ENCODE data around the gene NUDT21. TPM values are rescaled to one million over a fixed set of nuclear protein-coding genes. Genes with fewer than 3 reads are reported as not detected.
A peak's percentile ranks its signal among the peaks of the same experiment; 100 is the strongest.

Gene NUDT21
- total and polyA plus RNA-seq, 2 of the 4 experiments (the other 2 are of a cell fraction), result 52.4 to 166 TPM

GRCh38 chr16:56411123-56411522, 40.0 kb downstream of the NUDT21 start:
- Histone ChIP-seq H3K36me3 (ENCODE audit: control insufficient read depth, insufficient read depth, low read length) (peaks cover 20% of the 10 kb centered on the region), H4K8ac (ENCODE audit: low read depth in 2 of 2, low read length in 2 of 2) (no peak overlapping the region)

More at GRCh38 chr16:56411123-56411522, 40.0 kb downstream of the NUDT21 start:
- Histone ChIP-seq H3K9me3 (ENCODE audit: control insufficient read depth, insufficient read depth, low read length) (no peaks in the 10 kb centered on the region), H4K91ac (ENCODE audit: insufficient read depth, low read depth, low read length) (no peak overlapping the region), H3K56ac (ENCODE audit: extremely low read depth, insufficient read depth, low read length) (no peak overlapping the region), H3K9me1 (ENCODE audit: insufficient read depth, low read length) (peaks cover 6% of the 10 kb centered on the region; the same call in 1 of the 2 replicates), H2BK120ac (ENCODE audit: low read depth, low read length) (no peak overlapping the region), H3K23ac (ENCODE audit: low read depth, low read length) (no peak overlapping the region), H2BK5ac (ENCODE audit: low read depth, low read length, poor library complexity, severe bottlenecking) (no peak overlapping the region), H2AFZ (replicated peaks; ENCODE audit: low read length, poor library complexity) (no peak overlapping the region), H2AK5ac (ENCODE audit: low read depth, low read length) (no peak overlapping the region), H2BK20ac (ENCODE audit: low read depth, low read length) (no peak overlapping the region), H3K4ac (ENCODE audit: low read depth, low read length) (no peak overlapping the region), H3K4me2 (ENCODE audit: low read depth, low read length) (no peak overlapping the region), H3K27me3 (ENCODE audit: control insufficient read depth, insufficient read depth, low read length) (no peaks in the 10 kb centered on the region), H2AK9ac (replicated peaks; ENCODE audit: low read depth, low read length, poor library complexity) (no peak overlapping the region), H3K14ac (replicated peaks; ENCODE audit: low read depth, low read length) (no peak overlapping the region), H4K20me1 (ENCODE audit: insufficient read depth, low read length) (peaks cover 13% of the 10 kb centered on the region; the same call in 1 of the 2 replicates), H3K27ac (ENCODE audit: insufficient read depth, low read length) (no peak overlapping the region), H3K18ac (ENCODE audit: low read depth, low read length) (no peak overlapping the region), H4K5ac (ENCODE audit: low read depth, low read length) (no peak overlapping the region), H3K79me1 (ENCODE audit: low read depth in 1 of 2, low read length in 2 of 2) (peaks cover 33 to 63% of the 10 kb centered on the region in 2 experiments), H3K4me3 (ENCODE audit: insufficient read depth, low read depth, low read length) (no peak overlapping the region), H3K9ac (ENCODE audit: low read depth, low read length) (no peak overlapping the region), H2BK15ac (ENCODE audit: low read depth, low read length) (no peak overlapping the region), H3K4me1 (ENCODE audit: control insufficient read depth, insufficient read depth, low read length) (0 out of 2 replicates have a peak, but pooled peaks cover 2% of the 10 kb centered on the region)
- peak; percentile 62 for ATAC-seq (ENCODE audit: low read depth)
- dilution Hi-C loops (cut with HindIII; ENCODE audit: low sequenced_read_pairs, unreplicated experiment) (no loop called here), intact Hi-C loops (cut with micrococcal nuclease) (no loop called here), in situ Hi-C loops (cut with MboI; ENCODE audit: low sequenced_read_pairs) (no loop called here)
- ChIA-PET POLR2A (ENCODE audit: unreplicated experiment) (no interaction called here), CTCF (no interaction called here)
- WGBS, 2 experiments (ENCODE audit: extremely low coverage in 2 of 2, insufficient read length in 1 of 2), result no CpG with 5 or more reads among the region's 5 CpGs
- no TSS peak for BruUV-seq (replicated peaks)
- no peak for DNase-seq
- TF ChIP-seq CEBPB (IDR thresholded peaks at IDR 0.05; ENCODE audit: low read depth, low read length) (no peak), MXI1 (IDR thresholded peaks at IDR 0.05; ENCODE audit: borderline replicate concordance, low read depth, low read length) (no peak), POLR2A (IDR thresholded peaks at IDR 0.05; ENCODE audit: low read depth, low read length) (no peak), MAZ (IDR thresholded peaks at IDR 0.05; ENCODE audit: borderline replicate concordance, low read depth, low read length) (no peak), BHLHE40 (IDR thresholded peaks at IDR 0.05; ENCODE audit: low read depth, low read length) (no peak), RFX5 (IDR thresholded peaks at IDR 0.05; ENCODE audit: low read depth, low read length) (no peak), RAD21 (IDR thresholded peaks at IDR 0.05; ENCODE audit: low read length) (no peak), CHD1 (IDR thresholded peaks at IDR 0.05; ENCODE audit: low read depth, low read length) (no peak), MAFK (IDR thresholded peaks at IDR 0.05; ENCODE audit: low read depth, low read length) (no peak), CTCF (conservative IDR thresholded peaks at IDR 0.05; ENCODE audit: low read depth, low read length) (no peak), SMC3 (IDR thresholded peaks at IDR 0.05; ENCODE audit: low read depth, low read length) (no peak), ELK1 (IDR thresholded peaks at IDR 0.05; ENCODE audit: borderline replicate concordance, low read depth, low read length) (no peak)

Measured in IMR-90 (cell line).